GM12874 (cell line): Measurements from ENCODE around the gene SPACA6.

Experiments used
- CTCF ChIP-seq: IDR thresholded peaks from 2 replicates; pipeline ENCODE4 v1.5.1; 2011; ENCODE audit warnings: low read depth, mild to moderate bottlenecking, control low read depth, low read length, moderate library complexity; ENCODE audit not compliant: insufficient read depth

SPACA6 gene

GRCh38 chr19:51694318-51695085 lies 1.4 kb downstream of the SPACA6 start:
- no peak for TF ChIP-seq CTCF

GRCh38 chr19:51695088-51695487 lies 2.0 kb downstream of the SPACA6 start:
- TF ChIP-seq CTCF, result no peak

- TF ChIP-seq CTCF, result no peak
These were observed 2.7 kb downstream of the SPACA6 start for GRCh38 chr19:51695702-51696315.

- TF ChIP-seq CTCF, result no peak
These were observed 3.5 kb downstream of the SPACA6 start for GRCh38 chr19:51696606-51697005.

GRCh38 chr19:51697169-51697776 lies 4.1 kb downstream of the SPACA6 start:
- TF ChIP-seq CTCF, result no peak

GRCh38 chr19:51698296-51698695 lies 5.2 kb downstream of the SPACA6 start:
- TF ChIP-seq CTCF, result no peak

GRCh38 chr19:51699170-51699569 lies 6.0 kb downstream of the SPACA6 start:
- TF ChIP-seq CTCF, result no peak
